Upper lobe of left lung (tissue), 6 donors: ENCODE measurements around the gene OSGIN1. TPM values are rescaled to one million over a fixed set of nuclear protein-coding genes. Genes with fewer than 3 reads are reported as not detected.

Experiments
- ATAC-seq, 2 donors: fragments of 200-7000 bp; cut with Tn5 transposase; one replicate each; pipeline ENCODE4 v1.9.1; 2022; ENCODE audit warnings: mild to moderate bottlenecking in 2 of 2, moderate library complexity in 2 of 2; ENCODE audit not compliant: low FRiP score in 2 of 2
- DNase-seq, 2 donors: peaks; one replicate each; pipeline ENCODE4 v3.0.0-alpha.2; 2019 to 2020
- H3K27ac ChIP-seq, 4 donors: fragments of 200-600 bp; sonication (generic); one replicate each; pipeline ENCODE4 v1.5.1; 2016 to 2019
- H3K27me3 ChIP-seq, 4 donors: fragments of 200-600 bp; sonication (generic); one replicate each; pipeline ENCODE4 v1.5.1; 2017 to 2019
- H3K36me3 ChIP-seq, 4 donors: fragments of 200-600 bp; sonication (generic); one replicate each; pipeline ENCODE4 v1.5.1; 2016 to 2019
- H3K4me1 ChIP-seq, 4 donors: fragments of 200-600 bp; sonication (generic); one replicate each; pipeline ENCODE4 v1.5.1; 2018 to 2019
- H3K4me3 ChIP-seq, 4 donors: fragments of 200-600 bp; sonication (generic); one replicate each; pipeline ENCODE4 v1.5.1; 2017 to 2019; ENCODE audit warnings: mild to moderate bottlenecking in 2 of 4, moderate library complexity in 1 of 4
- H3K9me3 ChIP-seq, 4 donors: fragments of 200-600 bp; sonication (generic); one replicate each; pipeline ENCODE4 v1.5.1; 2018 to 2019
- CTCF ChIP-seq, 6 experiments: fragments of 450-650 bp in 4 of 6; fragments of 200-600 bp in 2 of 6; sonication (generic) in 2 of 6; IDR thresholded peaks; one replicate each; pipeline ENCODE4 v1.5.1; 2016 to 2019; ENCODE audit warnings: antibody characterized with exemption in 6 of 6
- EP300 ChIP-seq, 4 donors: sonication (generic); formaldehyde crosslinking; IDR thresholded peaks; one replicate each; pipeline ENCODE4 v1.5.1; 2017; ENCODE audit warnings: antibody characterized with exemption in 4 of 4, control low read depth in 2 of 4
- POLR2A ChIP-seq, 4 donors: fragments of 450-650 bp; IDR thresholded peaks; one replicate each; pipeline ENCODE4 v1.5.1; 2016 to 2017; ENCODE audit warnings: antibody characterized with exemption in 4 of 4, mild to moderate bottlenecking in 2 of 4
- POLR2AphosphoS5 ChIP-seq, 2 donors: sonication (generic); formaldehyde crosslinking; IDR thresholded peaks; one replicate each; pipeline ENCODE4 v1.5.1; 2017; ENCODE audit warnings: antibody characterized with exemption in 2 of 2
- WGBS, 2 donors: methylation state at CpG; one replicate each; pipeline ENCODE4 v1.1.5; 2017 to 2018; 5-methylcytosine and 5-hydroxymethylcytosine counted together
- total RNA-seq, 6 donors: library from RNA; depleted of rRNA in 4 of 6; stranded (reverse); fragments of >200 nt in 4 of 6; gene quantifications; one replicate each; pipeline versions ENCODE4 v1.1.0 to v1.2.1, GENCODE V29; 2016 to 2021
- donor health status: DM: no; HTN: no; CAD: no; lungs with moderate emphysema.
- donor health status: DM: no; HTN: yes; CAD: no; lungs with severe emphysema.

OSGIN1 gene
- total RNA-seq, 6 donors from 2014 or later = 7.3 to 34.2 (median 16.3) TPM

- DNase-seq (no peak), ATAC-seq (no peak)
- peaks cover 3 to 48% (median 37%) of the 10 kb centered on the region in 4 donors for H3K36me3 ChIP-seq
- H3K27me3 ChIP-seq = no peaks in the 10 kb centered on the region
- 87 to 93% methylated on average over 13 of the region's 14 CpGs for WGBS, 2 donors
- no peak overlapping the region for H3K27ac ChIP-seq
- H3K9me3 ChIP-seq = no peaks in the 10 kb centered on the region
- H3K4me1 ChIP-seq = peaks cover 23 to 43% (median 26%) of the 10 kb centered on the region in 4 donors
- no peak for TF ChIP-seq EP300 (IDR thresholded peaks at IDR 0.05)
- no peak for TF ChIP-seq CTCF (IDR thresholded peaks at IDR 0.05)
- TF ChIP-seq POLR2A (IDR thresholded peaks at IDR 0.05) = no peak
- TF ChIP-seq POLR2AphosphoS5 (IDR thresholded peaks at IDR 0.05) = no peak
- H3K4me3 ChIP-seq = no peak overlapping the region
Measured at GRCh38 chr16:83957296-83957855, 4.3 kb downstream of the OSGIN1 start.

DNA sequence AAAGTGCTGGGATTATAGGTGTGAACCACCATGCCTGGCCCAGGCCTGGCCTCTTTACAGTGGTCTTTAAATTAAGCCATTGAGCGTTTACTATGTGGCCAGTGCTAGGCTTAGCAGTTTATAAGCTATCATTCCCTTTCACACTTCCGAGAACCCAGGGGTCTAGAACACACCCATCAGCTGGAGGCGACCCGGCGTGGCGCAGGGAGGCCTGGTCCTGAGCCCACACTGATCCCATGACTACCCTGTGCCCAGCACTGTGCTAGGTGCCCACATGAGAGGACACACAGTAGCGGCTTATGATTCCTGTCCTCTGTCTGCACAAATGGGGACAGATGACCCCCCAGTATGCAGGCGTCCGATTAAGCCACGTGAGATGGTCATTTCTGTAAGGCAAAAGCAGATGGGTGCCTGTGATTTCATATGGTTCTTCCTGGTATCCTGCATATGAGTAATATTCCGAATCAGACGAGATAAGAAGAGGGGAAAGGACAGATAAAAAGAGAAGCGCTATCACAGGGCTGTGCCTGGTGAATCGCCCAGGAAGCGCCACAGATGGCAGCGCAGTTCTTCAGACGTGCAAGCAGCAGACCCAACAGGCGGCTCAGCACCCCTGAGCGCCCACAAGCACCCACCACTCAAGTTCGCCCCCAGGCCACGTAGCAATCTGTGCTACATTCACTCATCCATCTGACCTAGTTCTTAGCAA is 5.3 kb downstream of the OSGIN1 start:
- peaks cover 3 to 55% (median 44%) of the 10 kb centered on the region in 4 donors for H3K36me3 ChIP-seq
- ATAC-seq = no peak
- WGBS, 2 donors = 85 to 91% methylated on average over 15 to 21 of the region's 21 CpGs
- no peak for DNase-seq
- H3K4me1 ChIP-seq = peaks cover 17 to 34% (median 18%) of the 10 kb centered on the region in 4 donors
- H3K4me3 ChIP-seq = no peak overlapping the region
- H3K27ac ChIP-seq = no peak overlapping the region
- H3K9me3 ChIP-seq = no peaks in the 10 kb centered on the region
- no peaks in the 10 kb centered on the region for H3K27me3 ChIP-seq
- TF ChIP-seq POLR2AphosphoS5 (IDR thresholded peaks at IDR 0.05) (no peak), EP300 (IDR thresholded peaks at IDR 0.05) (no peak), POLR2A (IDR thresholded peaks at IDR 0.05) (no peak), CTCF (IDR thresholded peaks at IDR 0.05) (no peak)

- H3K4me3 ChIP-seq = no peak overlapping the region
- H3K27me3 ChIP-seq = no peaks in the 10 kb centered on the region
- H3K36me3 ChIP-seq = peaks cover 3 to 62% (median 44%) of the 10 kb centered on the region in 4 donors
- peaks cover 9 to 27% (median 13%) of the 10 kb centered on the region in 4 donors for H3K4me1 ChIP-seq
- TF ChIP-seq EP300 (IDR thresholded peaks at IDR 0.05) = no peak
- ATAC-seq (no peak), DNase-seq (no peak)
- H3K27ac ChIP-seq = no peak overlapping the region
- no peaks in the 10 kb centered on the region for H3K9me3 ChIP-seq
- WGBS, 2 donors = 69 to 83% methylated on average over 17 to 21 of the region's 21 CpGs
Measured at GRCh38 chr16:83958846-83959565, 6.0 kb downstream of the OSGIN1 start.

DNA sequence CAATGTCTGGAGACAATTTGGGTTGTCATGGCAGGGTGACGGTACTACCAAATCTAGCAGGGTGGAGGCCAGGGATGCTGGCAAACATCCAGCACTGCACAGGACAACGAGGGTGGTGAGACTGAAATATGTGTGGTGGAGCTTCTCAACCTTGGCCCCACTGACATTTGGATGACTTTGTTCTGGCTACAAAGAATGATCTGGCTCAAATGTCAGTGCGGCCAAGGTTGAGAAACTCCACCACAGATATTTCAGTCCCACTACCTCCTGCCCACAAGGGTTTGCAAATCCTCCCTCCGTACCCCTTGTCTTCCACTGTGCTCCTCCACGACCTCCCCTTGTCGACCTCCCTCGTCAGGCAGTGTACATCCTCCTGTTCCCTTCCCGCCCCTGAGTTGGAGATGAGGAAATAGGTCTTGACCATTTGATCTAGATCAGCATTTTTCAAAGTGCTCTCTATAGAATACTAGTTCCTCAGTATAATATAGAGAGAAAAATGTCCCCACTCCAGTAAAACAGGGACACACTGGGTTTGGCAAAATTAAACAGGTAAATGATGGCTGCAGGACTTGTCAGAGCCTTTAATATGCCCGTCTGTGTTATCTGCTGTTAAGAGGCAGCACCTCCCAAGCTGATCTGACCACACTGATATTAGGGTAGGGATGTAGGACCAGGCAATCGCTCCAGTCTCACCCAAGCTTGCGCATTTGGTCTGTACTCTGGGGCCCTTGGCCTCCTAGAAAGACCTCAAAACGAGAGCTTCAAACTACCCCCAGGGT is 6.8 kb downstream of the OSGIN1 start:
- Histone ChIP-seq H3K36me3 (peaks cover 3 to 70% (median 44%) of the 10 kb centered on the region in 4 donors), H3K4me1 (peaks cover 1 to 18% (median 5%) of the 10 kb centered on the region in 4 donors), H3K4me3 (no peak overlapping the region), H3K9me3 (no peaks in the 10 kb centered on the region), H3K27me3 (no peaks in the 10 kb centered on the region), H3K27ac (no peak overlapping the region)
- DNase-seq = no peak
- ATAC-seq = no peak
- no peak for TF ChIP-seq POLR2AphosphoS5 (IDR thresholded peaks at IDR 0.05)
- TF ChIP-seq CTCF (IDR thresholded peaks at IDR 0.05) = no peak
- 71 to 82% methylated on average over 12 of the region's 12 CpGs for WGBS, 2 donors
